Myocyte (in vitro differentiated cells): ENCODE data around the gene B3GALT5. TPM values are rescaled to one million over a fixed set of nuclear protein-coding genes. Genes with fewer than 3 reads are reported as not detected.
"Not testable (repeated sequence)": the region's sequence is repeated elsewhere in the genome, so short reads cannot be mapped to it uniquely, and the experiment has no call there.

ENCODE experiments used
- DNase-seq: peaks from one replicate; pipeline ENCODE4 v3.0.0-alpha.2; 2012; ENCODE audit warnings: low read depth
- polyA plus RNA-seq: library from polyadenylated mRNA; unstranded; fragments of >200 nt; gene quantifications from one replicate; pipeline ENCODE4 v1.2.1, GENCODE V29; 2012; ENCODE audit warnings: missing spikeins
- total RNA-seq: library from RNA; depleted of rRNA; stranded (reverse); fragments of >200 nt; gene quantifications from 2 replicates; pipeline ENCODE4 v1.2.3, GENCODE V29; 2014

The B3GALT5 gene, protein sequence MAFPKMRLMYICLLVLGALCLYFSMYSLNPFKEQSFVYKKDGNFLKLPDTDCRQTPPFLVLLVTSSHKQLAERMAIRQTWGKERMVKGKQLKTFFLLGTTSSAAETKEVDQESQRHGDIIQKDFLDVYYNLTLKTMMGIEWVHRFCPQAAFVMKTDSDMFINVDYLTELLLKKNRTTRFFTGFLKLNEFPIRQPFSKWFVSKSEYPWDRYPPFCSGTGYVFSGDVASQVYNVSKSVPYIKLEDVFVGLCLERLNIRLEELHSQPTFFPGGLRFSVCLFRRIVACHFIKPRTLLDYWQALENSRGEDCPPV
- 0.73 and 1.0 TPM in 2 replicates for total RNA-seq
- 1.1 TPM for polyA plus RNA-seq

DNA sequence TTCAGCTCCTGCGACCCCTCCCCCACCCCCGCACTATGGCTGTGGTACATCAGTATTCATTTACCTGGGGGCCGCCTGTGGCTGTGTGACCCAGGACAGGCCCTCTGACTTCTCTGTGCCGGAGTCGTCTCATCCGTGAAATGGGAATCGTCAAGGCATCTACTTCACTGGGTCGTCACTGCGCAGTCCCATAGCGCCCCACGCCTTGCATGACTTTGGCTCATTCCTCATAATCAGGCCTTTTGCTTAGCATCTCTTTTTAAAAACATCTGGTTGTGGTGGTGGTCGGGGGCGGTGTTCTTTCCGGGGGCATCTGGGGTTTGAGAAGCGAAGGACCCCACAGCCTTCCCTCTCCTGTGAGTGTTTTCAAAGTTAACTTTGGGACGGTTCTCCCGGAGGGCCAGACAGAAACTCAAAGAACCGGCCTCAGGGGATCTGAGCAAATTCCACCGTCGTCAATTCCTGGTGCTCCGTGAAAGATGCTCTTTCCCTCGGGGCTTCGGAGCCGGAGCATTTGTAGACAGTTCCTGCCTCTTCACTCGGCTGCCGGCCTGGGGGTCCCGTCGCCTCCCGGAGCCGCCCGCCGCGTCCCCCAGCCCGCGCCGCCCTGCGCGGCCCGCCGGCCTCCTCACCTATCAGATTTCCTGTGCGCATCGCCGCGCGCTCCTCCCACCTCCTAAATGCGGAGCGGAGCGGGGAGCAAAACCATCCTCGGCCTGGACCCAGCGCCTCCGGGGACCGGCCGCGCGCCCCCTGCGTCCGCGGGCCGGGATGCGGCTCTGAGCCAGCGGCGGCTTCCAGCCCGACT lies at the start of gene B3GALT5:
TSS of gene B3GALT5 (plus strand) at position 708 of the 808 bp plus-strand sequence. CDS start 47,620 bp downstream, outside the sequence.
- DNase-seq = peak; percentile 47

DNA sequence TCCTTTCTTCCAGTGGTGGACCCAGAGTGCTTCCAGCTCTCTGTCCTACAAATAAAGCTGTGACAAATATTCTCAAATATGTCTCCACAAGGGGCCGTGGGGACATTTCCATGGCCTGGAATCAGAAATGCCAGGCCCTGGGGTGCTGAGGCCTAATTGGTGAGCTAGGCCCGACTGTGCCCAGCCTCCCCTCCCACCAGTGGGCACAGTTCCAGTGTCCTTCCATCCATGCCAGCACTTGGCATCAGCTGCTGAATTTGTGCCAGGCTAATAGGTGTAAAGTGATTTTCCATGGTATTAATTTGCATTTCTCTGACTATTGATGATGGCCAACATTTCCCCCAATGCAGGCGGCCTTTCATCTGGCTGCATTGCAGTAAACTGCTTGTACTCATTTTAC lies 48.5 kb upstream of the B3GALT5 start:
- DNase-seq = peak; percentile 14

DNA sequence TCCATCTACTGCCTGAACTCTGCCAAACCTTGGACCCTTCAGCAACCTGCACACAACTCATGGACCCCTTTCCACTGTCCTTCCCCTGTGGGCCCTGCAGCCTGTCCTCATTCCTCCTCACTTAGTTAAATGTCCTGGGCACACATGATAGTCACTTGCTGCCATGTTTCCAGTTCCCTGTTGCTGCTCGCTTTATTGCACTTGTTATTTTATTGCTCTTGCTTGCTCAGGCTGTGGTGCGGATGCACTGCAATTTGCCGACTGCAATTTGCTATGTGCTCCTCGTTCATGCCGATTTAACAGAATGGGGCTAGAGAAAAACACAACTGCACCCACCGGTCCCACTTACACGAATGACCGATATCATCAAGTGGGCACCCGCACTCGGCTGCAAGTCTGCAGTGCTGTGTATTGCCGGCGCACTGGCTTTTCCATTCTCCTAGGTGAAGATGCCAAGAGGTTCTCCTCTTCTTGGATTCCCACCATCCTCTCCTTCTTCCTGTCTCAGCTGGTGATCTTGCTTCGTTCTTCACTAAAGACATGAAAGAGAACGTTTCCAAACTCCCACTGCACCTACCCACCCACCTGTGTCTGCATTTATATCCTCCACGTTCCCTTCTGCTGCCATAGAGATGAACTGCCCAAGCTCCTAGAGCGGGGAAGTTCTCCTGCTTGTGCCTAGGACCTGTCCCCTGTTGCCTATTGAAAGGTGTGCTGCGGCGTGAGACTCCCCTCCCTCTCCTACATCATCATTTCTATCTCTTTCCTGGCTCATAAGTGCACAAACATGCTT lies 45.4 kb upstream of the B3GALT5 start:
- DNase-seq = no peak

DNA sequence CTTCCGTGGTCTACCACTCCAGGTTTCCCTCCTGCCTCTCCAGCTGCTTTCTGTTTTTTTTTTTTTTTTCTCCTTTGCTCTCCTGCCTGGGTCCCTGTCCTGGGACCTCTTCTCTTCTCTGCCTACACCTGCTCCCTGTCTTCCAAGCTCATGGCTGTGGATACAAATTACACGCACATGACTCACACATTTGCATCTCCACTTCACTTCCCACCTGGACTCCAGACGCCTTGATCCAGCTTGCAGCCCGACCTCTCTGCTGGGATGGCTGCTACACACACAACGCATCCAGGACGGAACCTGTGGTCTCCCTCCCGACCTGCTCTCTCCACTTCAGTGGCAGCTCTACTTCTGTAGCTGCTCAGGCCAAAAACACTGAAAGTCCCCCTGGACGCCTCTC lies 44.4 kb upstream of the B3GALT5 start:
- DNase-seq = no peak

DNA sequence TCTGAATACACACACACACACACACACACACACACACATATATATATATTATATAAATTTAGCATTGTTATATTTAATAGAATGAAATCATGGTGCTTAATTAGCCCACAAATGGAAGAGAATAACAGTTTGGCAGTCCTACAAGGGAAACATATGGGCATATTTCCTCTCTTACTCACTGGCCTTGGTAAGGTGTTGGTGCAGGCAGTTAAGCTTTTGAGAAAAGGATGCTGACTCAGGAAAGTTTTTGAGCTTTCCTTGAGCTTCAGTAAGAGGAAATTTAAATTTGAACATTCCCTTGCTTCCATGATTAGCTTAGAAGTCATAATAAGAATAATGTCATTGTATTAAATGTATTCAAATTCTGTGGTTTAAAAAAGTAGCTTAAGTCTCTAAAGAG lies 37.0 kb upstream of the B3GALT5 start:
- DNase-seq = no peak

DNA sequence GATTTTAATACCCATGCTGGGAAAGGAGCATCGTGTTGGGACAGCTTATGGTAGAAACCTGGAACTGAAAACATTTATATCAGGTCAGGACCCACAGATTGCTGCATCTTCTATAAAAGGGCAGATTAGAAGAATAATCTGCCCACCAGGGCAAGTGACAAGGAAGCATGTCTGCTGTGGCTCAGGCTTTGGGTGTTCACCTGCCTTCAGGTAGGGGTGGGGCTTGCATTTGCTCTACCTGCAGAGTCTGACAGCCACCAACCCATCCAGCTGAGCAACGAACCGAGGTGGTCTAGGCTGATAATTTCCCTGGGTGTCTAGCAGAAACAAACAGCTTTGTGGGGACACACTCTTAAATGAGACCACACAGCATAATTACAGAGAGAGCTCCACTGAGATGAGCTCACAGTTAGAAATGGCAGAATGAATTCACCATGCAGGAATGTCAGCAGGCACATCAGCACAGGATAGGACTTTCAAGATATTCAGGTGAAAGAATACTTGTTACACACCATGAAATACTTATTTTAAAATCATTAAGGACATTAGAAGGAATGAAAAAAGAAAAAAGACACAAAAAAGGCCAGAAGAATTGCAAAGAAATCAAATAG lies 36.1 kb upstream of the B3GALT5 start:
- peak; percentile 22 for DNase-seq

DNA sequence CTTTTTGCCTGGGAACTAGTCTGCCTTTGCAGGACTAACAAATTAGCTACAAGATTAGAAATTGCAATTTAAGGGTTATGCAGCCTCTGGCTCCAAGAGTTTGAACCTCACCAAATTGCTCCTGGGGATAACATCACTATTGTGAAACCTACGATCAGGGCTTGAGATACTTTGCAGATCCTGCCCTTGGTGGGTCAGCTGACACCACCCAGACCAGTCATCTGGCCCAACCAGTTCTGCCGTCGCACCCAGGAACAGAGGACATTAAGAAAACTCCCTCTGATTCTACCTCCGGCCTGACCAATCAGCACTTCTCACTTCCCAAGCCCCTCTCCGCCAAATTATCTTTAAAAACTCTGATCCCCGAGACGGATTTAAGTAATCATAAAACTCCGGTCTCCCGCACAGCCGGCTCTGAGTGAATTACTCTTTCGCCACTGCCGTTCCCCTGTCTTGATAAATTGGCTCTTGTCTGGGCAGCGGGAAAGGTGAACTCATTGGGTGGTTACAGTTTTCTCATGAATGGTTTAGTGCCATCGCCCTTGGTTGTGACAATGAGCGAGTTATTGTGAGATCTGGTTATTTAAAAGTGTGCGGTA lies 32.9 kb upstream of the B3GALT5 start:
- no peak for DNase-seq

DNA sequence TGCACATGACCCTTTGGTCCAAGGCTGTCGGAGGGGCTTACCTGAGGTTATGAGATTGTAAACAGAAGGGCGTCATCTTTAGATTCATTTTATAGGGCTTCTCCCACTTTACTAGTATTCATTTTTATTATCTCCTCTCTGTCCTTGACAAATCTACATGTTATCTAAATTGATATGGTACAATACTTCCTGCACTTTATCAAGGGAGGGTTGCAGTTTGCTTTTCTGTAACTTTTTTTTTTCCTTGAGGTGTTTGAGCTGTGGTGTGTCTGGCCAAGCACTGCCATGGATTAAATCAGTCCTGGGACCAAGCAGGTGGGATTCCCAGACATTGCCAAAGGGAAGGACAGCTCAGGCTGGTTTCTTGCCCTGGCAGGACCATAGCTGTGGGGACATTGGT lies 32.0 kb upstream of the B3GALT5 start:
- DNase-seq = no peak

DNA sequence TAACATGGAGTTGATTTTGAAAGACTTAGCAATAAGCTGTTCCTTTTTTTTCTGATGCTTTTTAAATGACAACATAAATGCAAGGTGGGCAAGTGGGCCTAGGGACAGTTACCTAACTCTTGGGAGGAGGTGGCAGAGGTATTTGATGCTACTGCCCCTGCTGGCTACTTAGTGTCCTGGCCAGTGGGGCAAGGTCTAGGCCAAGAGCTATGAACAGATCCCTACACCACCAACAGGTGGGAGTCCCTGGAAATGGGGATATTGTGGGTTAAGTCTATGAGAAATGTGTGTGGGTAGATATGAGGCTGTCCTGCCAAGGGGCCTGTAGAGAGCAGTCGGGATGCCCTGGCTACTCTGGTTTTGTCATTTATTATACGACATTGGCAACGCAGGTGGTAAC lies 31.3 kb upstream of the B3GALT5 start:
- no peak for DNase-seq

DNA sequence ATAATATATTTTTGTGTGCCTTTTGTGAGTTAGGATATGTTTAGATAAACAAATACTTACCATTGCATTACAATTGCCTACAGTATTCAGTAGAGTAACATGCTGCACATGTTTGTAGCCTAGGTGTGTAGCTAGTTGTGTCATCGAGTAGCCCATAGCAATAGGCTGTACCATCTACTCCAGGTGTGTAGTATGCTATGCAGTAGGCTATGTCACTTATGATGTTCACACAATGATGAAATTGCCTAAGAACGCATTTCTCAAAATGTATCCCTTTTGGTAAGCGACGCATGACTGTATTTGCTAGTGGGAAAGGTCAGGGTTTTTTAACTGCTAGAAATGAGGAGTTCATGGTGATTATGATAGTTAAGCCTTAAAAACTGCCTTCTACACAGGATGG lies 30.0 kb upstream of the B3GALT5 start:
- no peak for DNase-seq

DNA sequence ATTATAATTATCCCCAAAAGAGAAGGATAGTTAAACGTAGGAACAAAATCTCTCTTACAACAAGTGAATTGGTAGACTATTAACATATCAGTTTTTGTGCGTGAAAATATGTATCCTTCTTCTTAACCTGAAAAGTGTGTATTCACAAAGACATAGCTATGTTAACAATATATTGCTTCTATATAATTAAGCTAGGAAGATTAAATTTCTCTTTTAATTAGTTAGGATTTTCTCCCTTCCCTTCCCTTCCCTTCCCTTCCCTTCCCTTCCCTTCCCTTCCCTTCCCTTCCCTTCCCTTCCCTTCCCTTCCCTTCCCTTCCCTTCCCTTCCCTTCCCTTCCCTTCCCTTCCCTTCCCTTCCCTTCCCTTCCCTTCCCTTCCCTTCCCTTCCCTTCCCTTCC lies 29.2 kb upstream of the B3GALT5 start:
- DNase-seq = not testable (repeated sequence)

DNA sequence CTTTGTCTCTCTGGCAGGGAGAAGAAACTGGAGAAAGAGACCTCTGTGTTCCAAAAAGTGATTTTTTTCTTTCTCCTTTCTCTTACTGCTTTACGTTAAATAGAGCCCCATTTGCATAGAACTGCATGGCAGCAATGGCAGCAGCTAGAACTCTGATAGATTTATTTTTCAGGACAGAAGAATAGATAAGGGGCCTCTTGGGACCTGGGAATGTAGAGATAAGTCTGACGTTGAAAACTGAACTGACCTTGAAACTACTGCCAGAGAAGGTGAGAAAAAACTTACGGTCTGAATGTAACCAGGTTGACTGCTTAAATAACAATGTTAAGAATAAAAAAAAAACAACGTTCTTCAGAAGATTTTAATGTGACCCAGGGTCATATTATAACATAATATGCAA lies 25.4 kb upstream of the B3GALT5 start:
- no peak for DNase-seq

DNA sequence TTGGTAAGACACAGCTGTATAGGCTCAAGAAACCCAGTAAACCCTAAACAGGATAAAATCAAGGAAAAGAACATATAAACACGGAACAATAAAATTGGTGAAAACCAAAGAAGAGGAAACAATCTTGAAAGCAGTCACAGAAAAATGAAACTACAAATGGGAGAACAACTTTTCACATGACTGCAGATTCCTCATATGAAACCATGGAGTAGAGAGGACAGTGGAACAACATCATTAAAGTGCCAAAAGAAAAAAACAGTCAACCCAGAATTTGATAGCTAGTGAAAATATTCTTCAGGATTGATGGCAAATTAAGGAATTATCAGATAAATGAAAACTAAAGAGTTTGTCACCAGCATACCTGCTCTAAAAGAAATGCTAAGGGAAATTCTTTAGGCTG lies 23.9 kb upstream of the B3GALT5 start:
- no peak for DNase-seq

DNA sequence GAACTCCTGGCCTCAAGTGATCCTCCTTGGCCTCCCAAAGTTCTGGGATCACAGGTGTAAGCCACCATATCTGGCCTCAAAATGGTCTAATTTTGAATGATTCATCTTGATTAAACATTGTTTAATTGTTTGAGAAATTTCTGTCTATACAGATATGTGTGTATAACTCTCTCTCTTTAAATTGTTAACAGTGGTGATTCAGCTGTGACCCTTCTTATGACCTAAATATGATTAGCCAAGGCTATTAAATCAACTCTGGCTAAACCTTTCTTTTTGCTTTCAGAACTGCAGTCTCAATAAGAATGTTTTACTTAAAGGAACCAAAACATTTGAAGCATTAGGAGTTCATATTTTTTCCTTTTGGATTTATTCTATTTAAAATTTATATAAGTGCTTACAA lies 19.2 kb upstream of the B3GALT5 start:
- no peak for DNase-seq

DNA sequence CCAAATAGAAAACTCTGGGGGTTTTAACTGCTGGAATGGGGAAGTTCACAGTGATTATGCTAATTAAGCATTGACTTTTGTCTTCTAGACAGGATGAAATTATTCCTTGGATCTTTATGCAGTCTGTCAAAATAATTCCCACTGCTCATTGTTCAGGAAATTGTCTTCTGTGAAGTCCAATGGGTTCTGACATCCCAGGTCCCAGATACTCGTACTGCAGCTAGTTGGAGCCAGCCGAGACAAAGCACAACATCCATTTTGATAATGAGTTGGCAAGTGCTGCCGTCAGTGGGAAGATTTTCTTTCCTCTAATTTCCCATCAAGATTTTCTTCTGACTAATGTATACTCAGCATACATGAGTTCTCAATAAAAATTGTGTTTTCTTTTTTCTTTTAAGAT lies 17.3 kb upstream of the B3GALT5 start:
- DNase-seq = no peak

DNA sequence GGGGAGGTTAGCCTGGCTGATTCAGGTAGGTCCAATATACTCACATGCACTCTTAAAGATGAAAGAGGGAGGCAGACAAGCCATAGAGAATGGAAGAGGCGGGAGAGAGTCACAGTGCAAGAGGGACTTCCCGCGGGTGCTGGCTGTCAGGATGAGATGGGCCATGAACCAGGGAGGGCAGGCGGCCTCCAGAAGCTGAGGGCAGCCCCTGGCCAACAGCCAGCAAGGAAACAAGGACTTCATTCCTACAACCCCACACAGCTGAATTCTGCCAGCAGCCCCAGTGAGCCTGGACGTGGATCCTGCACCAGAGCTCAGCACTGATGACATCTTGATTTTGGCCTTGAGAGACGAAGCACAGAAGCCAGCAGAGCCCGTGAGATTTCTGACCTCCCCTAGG lies 15.1 kb upstream of the B3GALT5 start:
- DNase-seq = no peak

DNA sequence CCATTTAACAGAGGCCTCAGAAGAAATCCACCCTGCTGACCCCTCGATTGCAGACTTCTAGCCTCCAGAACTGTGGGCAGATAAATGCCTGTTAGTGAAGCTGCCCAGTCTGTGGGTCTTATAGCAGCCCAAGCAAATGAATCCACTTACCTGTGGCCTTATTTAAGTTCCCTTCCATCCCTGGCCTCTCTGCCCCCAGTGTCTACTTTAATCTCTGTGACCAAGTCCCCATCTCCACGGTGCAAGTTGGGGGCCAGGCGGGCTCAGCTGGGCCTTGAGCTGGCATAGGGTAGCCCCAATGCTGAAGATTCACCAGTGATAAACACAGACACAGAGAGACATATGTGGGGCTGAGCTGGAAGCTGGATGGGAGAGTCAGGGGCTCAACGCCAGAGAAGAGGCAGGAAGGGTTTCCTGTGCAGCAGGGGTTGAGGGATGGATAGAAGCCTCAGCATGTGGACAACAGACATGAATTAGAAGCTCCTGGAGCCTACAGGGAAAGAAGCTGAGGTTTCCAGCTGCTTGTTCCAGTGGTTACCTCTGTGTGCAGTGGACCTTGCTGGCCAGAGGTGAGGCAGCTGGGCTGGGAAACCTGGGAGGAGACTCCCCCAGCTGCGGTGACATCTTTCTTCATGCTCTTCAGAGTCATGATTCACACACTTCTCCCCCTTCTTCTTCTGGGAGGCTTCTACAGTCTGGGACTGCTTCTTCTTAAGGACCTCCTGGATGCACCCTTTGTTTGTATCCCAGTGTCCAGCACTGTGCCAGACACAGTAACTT lies 13.4 kb upstream of the B3GALT5 start:
- no peak for DNase-seq

DNA sequence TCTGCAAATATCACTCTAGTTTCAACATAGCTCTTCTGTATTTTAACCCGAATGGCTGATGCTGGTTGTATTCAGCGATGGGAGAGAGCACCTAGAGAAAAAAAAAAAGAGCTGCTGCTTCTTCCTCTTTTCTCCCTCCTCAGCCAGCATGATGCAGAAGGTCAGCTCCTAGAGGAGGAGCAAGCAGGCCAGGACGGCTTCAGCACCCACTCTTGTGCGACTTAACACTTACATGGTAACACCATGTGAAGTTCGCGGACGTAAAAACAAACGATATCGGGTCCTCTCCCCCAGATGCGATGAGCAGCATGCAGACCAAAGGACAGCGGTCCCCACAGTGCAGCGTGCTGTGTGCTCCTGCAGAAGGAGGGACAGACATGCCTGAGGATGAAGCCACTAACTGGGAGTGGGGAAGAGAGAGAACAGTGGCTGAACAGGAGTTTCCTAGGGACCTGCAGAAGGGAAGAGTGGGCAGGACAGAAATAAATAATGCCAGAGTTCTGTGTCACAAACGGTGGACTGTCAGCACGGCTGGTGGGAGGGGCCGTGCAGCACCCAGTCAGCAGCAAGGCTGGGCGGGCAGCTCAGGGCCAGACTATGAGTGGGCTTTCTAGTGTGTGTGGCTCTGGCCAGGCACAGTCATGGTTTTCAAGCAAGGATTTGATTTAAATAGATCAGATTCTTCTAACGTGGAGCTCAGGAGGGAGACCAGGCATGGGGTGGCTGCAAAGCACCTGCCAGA lies 11.4 kb upstream of the B3GALT5 start:
- no peak for DNase-seq

DNA sequence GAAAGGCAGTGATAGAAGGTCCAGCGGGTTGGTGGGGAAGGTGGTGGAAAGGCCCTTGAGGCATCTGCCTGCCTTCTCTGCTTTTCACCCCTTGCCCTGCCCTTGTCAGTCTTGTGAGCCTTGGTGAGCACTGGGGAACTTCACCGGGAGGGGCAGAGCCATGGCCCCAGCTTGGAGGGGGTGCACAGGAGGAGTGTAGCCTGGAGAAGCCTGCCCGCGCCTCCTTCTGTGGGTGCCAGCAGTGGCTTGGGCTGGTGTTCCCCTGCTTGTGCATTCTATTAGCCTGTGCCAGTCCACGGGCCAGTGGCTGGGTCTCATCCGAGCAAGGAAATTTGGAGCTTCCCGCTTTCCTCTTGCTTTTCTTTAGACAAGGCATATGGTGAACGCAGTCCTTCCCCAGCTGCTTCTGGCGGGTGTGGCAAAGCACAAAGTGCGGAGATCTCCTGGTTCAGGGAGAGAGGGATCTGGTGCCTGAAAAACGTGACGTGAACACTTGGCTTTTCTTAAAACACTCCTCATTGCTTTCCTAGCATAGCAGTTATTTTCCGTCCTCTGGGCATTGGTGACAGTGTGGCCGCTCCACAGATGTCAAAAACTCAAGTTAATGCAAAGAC lies 10.6 kb upstream of the B3GALT5 start:
- no peak for DNase-seq
